ENCODE results near the gene MTX1. TPM values are rescaled to one million over a fixed set of nuclear protein-coding genes. Genes with fewer than 3 reads are reported as not detected.

MTX1 gene
- total and polyA plus RNA-seq, 2 donors (not counting 1 experiment from before 2014, with no cell fraction given): 42.2 to 46.6 TPM

DNA sequence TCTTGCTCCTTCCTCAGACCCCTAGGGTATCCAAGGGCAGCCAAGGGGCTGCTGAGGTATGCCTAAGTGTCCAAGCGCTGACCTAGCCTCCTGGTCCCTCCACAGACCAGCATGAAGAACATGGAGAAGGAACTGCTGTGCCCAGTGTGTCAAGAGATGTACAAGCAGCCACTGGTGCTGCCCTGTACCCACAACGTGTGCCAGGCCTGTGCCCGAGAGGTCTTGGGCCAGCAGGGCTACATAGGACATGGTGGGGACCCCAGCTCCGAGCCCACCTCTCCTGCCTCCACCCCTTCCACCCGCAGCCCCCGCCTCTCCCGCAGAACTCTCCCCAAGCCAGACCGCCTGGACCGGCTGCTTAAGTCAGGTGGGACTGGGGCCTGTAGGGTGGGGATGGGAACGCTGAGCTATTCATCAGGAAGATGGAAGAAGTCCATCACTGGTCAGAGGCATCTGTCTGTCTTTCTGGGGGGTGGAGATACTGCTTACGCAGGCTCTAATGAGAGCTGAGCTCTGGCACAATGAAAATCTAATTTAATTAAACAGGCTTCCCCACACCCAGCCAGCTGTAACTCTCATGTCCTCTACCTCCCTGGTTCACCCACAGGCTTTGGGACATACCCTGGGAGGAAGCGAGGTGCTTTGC is 33.1 kb upstream of the MTX1 start:
- TF ChIP-seq EZH2 (IDR thresholded peaks at IDR 0.05; ENCODE audit: low read length, missing control alignments): no peak
- TF ChIP-seq, protein P1, sequence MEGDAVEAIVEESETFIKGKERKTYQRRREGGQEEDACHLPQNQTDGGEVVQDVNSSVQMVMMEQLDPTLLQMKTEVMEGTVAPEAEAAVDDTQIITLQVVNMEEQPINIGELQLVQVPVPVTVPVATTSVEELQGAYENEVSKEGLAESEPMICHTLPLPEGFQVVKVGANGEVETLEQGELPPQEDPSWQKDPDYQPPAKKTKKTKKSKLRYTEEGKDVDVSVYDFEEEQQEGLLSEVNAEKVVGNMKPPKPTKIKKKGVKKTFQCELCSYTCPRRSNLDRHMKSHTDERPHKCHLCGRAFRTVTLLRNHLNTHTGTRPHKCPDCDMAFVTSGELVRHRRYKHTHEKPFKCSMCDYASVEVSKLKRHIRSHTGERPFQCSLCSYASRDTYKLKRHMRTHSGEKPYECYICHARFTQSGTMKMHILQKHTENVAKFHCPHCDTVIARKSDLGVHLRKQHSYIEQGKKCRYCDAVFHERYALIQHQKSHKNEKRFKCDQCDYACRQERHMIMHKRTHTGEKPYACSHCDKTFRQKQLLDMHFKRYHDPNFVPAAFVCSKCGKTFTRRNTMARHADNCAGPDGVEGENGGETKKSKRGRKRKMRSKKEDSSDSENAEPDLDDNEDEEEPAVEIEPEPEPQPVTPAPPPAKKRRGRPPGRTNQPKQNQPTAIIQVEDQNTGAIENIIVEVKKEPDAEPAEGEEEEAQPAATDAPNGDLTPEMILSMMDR (conservative IDR thresholded peaks at IDR 0.05 in 1 of 2, IDR thresholded peaks at IDR 0.05 in 1 of 2; ENCODE audit: low read depth in 1 of 2, low read length in 2 of 2): no peak
- Histone ChIP-seq H4K20me1 (ENCODE audit: control insufficient read depth, extremely low read depth, insufficient read depth, low read length) (no peaks in the 10 kb centered on the region), H3K36me3 (ENCODE audit: control insufficient read depth, insufficient read depth, low read length) (peaks cover 16% of the 10 kb centered on the region), H3K4me3 (replicated peaks in 1 of 4; ENCODE audit: control extremely low read depth in 1 of 4, insufficient read depth in 1 of 4, low read depth in 3 of 4, low read length in 4 of 4) (peak overlapping the region in 2 of 4 experiments; percentile 76 to 93), H3K79me2 (ENCODE audit: control insufficient read depth, insufficient read depth, low read length) (peaks cover 11% of the 10 kb centered on the region), H3K27ac (ENCODE audit: insufficient read depth, low read length) (no peak overlapping the region), H3K27me3 (ENCODE audit: control insufficient read depth, insufficient read depth, low read length) (no peaks in the 10 kb centered on the region), H2AFZ (ENCODE audit: low read length) (no peak overlapping the region), H3K9ac (ENCODE audit: insufficient read depth, low read length) (no peak overlapping the region), H3K4me2 (ENCODE audit: extremely low read depth, insufficient read depth, low read length) (peak overlapping the region; percentile 51), H3K9me3 (ENCODE audit: control insufficient read depth, insufficient read depth, low read depth, low read length) (no peaks in the 10 kb centered on the region), H3K4me1 (ENCODE audit: control insufficient read depth, extremely low read depth, insufficient read depth, low read length) (peaks cover 8% of the 10 kb centered on the region)
- no peak for DNase-seq (ENCODE audit: low read depth in 2 of 2)

DNA sequence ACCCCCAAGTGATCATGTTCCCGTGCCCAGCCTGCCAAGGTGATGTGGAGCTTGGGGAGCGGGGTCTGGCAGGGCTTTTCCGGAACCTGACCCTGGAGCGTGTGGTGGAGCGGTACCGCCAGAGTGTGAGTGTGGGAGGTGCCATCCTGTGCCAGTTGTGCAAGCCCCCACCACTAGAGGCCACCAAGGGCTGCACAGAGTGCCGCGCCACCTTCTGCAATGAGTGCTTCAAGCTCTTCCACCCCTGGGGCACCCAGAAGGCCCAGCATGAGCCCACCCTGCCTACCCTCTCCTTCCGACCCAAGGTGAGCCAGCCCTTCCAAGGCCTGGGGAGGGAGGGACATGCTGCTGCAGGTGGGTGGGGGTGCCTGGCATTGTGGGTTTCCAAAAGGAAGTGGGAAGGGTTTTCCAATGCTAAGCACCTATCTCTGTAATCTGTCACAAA is 32.5 kb upstream of the MTX1 start:
- no peak for TF ChIP-seq EZH2 (IDR thresholded peaks at IDR 0.05; ENCODE audit: low read length, missing control alignments)
- TF ChIP-seq, protein P1 (conservative IDR thresholded peaks at IDR 0.05 in 1 of 2, IDR thresholded peaks at IDR 0.05 in 1 of 2; ENCODE audit: low read depth in 1 of 2, low read length in 2 of 2): no peak
- Histone ChIP-seq H3K9me3 (ENCODE audit: control insufficient read depth, insufficient read depth, low read depth, low read length) (no peaks in the 10 kb centered on the region), H3K79me2 (ENCODE audit: control insufficient read depth, insufficient read depth, low read length) (peaks cover 11% of the 10 kb centered on the region), H3K36me3 (ENCODE audit: control insufficient read depth, insufficient read depth, low read length) (peaks cover 14% of the 10 kb centered on the region), H3K4me3 (replicated peaks in 1 of 4; ENCODE audit: control extremely low read depth in 1 of 4, insufficient read depth in 1 of 4, low read depth in 3 of 4, low read length in 4 of 4) (no peak overlapping the region), H2AFZ (ENCODE audit: low read length) (no peak overlapping the region), H3K4me1 (ENCODE audit: control insufficient read depth, extremely low read depth, insufficient read depth, low read length) (peaks cover 8% of the 10 kb centered on the region), H3K27me3 (ENCODE audit: control insufficient read depth, insufficient read depth, low read length) (no peaks in the 10 kb centered on the region), H4K20me1 (ENCODE audit: control insufficient read depth, extremely low read depth, insufficient read depth, low read length) (no peaks in the 10 kb centered on the region), H3K27ac (ENCODE audit: insufficient read depth, low read length) (no peak overlapping the region), H3K4me2 (ENCODE audit: extremely low read depth, insufficient read depth, low read length) (no peak overlapping the region), H3K9ac (ENCODE audit: insufficient read depth, low read length) (no peak overlapping the region)
- DNase-seq (ENCODE audit: low read depth in 2 of 2): no peak

DNA sequence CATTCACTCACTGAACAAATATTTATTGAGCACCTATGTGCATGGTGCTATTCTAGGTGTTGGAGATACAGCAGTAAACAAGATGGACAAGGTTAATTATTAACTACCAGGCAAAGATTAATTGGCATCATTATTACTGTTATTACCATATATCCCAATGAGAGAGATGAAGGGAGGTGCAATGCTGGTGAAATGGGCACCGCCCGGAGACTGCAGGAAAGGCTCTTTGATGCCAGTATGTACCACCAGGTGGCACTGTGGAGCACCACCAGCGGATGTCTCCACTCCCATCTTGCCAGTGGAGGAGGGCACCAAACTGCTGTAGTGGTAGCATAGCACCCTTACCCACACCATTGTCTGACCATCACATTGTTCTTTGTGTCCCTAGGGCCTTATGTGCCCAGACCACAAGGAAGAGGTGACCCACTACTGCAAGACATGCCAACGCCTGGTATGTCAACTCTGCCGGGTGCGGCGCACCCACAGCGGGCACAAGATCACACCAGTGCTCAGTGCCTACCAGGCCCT is 31.9 kb upstream of the MTX1 start:
- H4K20me1 ChIP-seq (ENCODE audit: control insufficient read depth, extremely low read depth, insufficient read depth, low read length): no peaks in the 10 kb centered on the region
- no peak overlapping the region for H3K27ac ChIP-seq (ENCODE audit: insufficient read depth, low read length)
- H3K79me2 ChIP-seq (ENCODE audit: control insufficient read depth, insufficient read depth, low read length): peaks cover 11% of the 10 kb centered on the region
- peak; percentile 50 to 71 for DNase-seq (ENCODE audit: low read depth in 2 of 2)
- H3K27me3 ChIP-seq (ENCODE audit: control insufficient read depth, insufficient read depth, low read length): no peaks in the 10 kb centered on the region
- H3K36me3 ChIP-seq (ENCODE audit: control insufficient read depth, insufficient read depth, low read length): peaks cover 15% of the 10 kb centered on the region
- peaks cover 8% of the 10 kb centered on the region for H3K4me1 ChIP-seq (ENCODE audit: control insufficient read depth, extremely low read depth, insufficient read depth, low read length)
- no peak overlapping the region for H3K4me3 ChIP-seq (replicated peaks in 1 of 4; ENCODE audit: control extremely low read depth in 1 of 4, insufficient read depth in 1 of 4, low read depth in 3 of 4, low read length in 4 of 4)
- TF ChIP-seq, protein P1 (conservative IDR thresholded peaks at IDR 0.05 in 1 of 2, IDR thresholded peaks at IDR 0.05 in 1 of 2; ENCODE audit: low read depth in 1 of 2, low read length in 2 of 2): peak; percentile 83 to 95
- no peak for TF ChIP-seq EZH2 (IDR thresholded peaks at IDR 0.05; ENCODE audit: low read length, missing control alignments)
- H3K9me3 ChIP-seq (ENCODE audit: control insufficient read depth, insufficient read depth, low read depth, low read length): no peaks in the 10 kb centered on the region
- no peak overlapping the region for H2AFZ ChIP-seq (ENCODE audit: low read length)
- H3K9ac ChIP-seq (ENCODE audit: insufficient read depth, low read length): no peak overlapping the region
- no peak overlapping the region for H3K4me2 ChIP-seq (ENCODE audit: extremely low read depth, insufficient read depth, low read length)
